IgD-negative memory B cell (primary cell): ENCODE measurements around the gene NELL1. TPM values are rescaled to one million over a fixed set of nuclear protein-coding genes. Genes with fewer than 3 reads are reported as not detected.

ENCODE experiments used
- H3K27ac Mint-ChIP-seq, 3 donors: one replicate each; pipeline ENCODE4 v1.8.0; 2020 to 2022; ENCODE audit warnings: mild to moderate bottlenecking in 3 of 3, mixed read lengths in 3 of 3, moderate library complexity in 1 of 3
- H3K27me3 Mint-ChIP-seq: one replicate; pipeline ENCODE4 v1.8.0; 2021; ENCODE audit warnings: mixed read lengths
- H3K36me3 Mint-ChIP-seq: one replicate; pipeline ENCODE4 v1.8.0; 2020; ENCODE audit warnings: mild to moderate bottlenecking, mixed read lengths
- H3K4me1 Mint-ChIP-seq, 3 donors: one replicate each; pipeline ENCODE4 v1.8.0; 2020 to 2022; ENCODE audit warnings: mixed read lengths in 3 of 3, mild to moderate bottlenecking in 1 of 3
- H3K4me3 Mint-ChIP-seq, 4 donors: one replicate each; pipeline ENCODE4 v1.8.0; 2020 to 2022; ENCODE audit warnings: mild to moderate bottlenecking in 4 of 4, mixed read lengths in 4 of 4, moderate library complexity in 3 of 4
- H3K9me3 Mint-ChIP-seq, 3 donors: one replicate each; pipeline ENCODE4 v1.8.0; 2020 to 2021; ENCODE audit warnings: mixed read lengths in 3 of 3, mild to moderate bottlenecking in 1 of 3
- polyA plus RNA-seq: library from polyadenylated mRNA; unstranded; fragments of 300-500 nt; fragmentation: Illumina TruSeq; gene quantifications from one replicate; pipeline ENCODE4 v1.2.3, GENCODE V29; 2021

Gene NELL1
- polyA plus RNA-seq, 1 donor from 2014 or later, result not detected

- Mint-ChIP-seq H3K9me3 (peaks cover 0 to 8% (median 3%) of the 10 kb centered on the region in 3 donors), H3K27ac (no peak overlapping the region), H3K36me3 (peaks cover 2% of the 10 kb centered on the region)
Observed at GRCh38 chr11:21472261-21472660, 802.9 kb downstream of the NELL1 start.

GRCh38 chr11:21474529-21474928 lies 805.1 kb downstream of the NELL1 start:
- peaks cover 0 to 12% (median 5%) of the 10 kb centered on the region in 3 donors for H3K9me3 Mint-ChIP-seq
- H3K27me3 Mint-ChIP-seq, result no peaks in the 10 kb centered on the region
- peaks cover 2% of the 10 kb centered on the region for H3K36me3 Mint-ChIP-seq
- no peaks in the 10 kb centered on the region for H3K4me1 Mint-ChIP-seq
- H3K27ac Mint-ChIP-seq, result no peak overlapping the region
- no peak overlapping the region for H3K4me3 Mint-ChIP-seq

More at GRCh38 chr11:21472261-21472660, 802.9 kb downstream of the NELL1 start:
- no peaks in the 10 kb centered on the region for H3K4me1 Mint-ChIP-seq
- no peak overlapping the region for H3K4me3 Mint-ChIP-seq
- no peaks in the 10 kb centered on the region for H3K27me3 Mint-ChIP-seq

GRCh38 chr11:21475276-21475675 lies 805.9 kb downstream of the NELL1 start:
- Mint-ChIP-seq H3K4me1 (no peaks in the 10 kb centered on the region), H3K27ac (no peak overlapping the region), H3K9me3 (peaks cover 0 to 10% (median 5%) of the 10 kb centered on the region in 3 donors), H3K36me3 (peaks cover 2% of the 10 kb centered on the region), H3K27me3 (no peaks in the 10 kb centered on the region), H3K4me3 (no peak overlapping the region)

GRCh38 chr11:21476588-21476987 lies 807.2 kb downstream of the NELL1 start:
- H3K9me3 Mint-ChIP-seq, result peaks cover 0 to 12% (median 5%) of the 10 kb centered on the region in 3 donors

GRCh38 chr11:21480240-21480639 lies 810.9 kb downstream of the NELL1 start:
- H3K27me3 Mint-ChIP-seq, result no peaks in the 10 kb centered on the region
- no peak overlapping the region for H3K4me3 Mint-ChIP-seq
- H3K36me3 Mint-ChIP-seq, result peaks cover 2% of the 10 kb centered on the region
- no peaks in the 10 kb centered on the region for H3K4me1 Mint-ChIP-seq
- peaks cover 0 to 12% (median 3%) of the 10 kb centered on the region in 3 donors for H3K9me3 Mint-ChIP-seq
- no peak overlapping the region for H3K27ac Mint-ChIP-seq

More at GRCh38 chr11:21476588-21476987, 807.2 kb downstream of the NELL1 start:
- Mint-ChIP-seq H3K36me3 (peaks cover 2% of the 10 kb centered on the region), H3K4me1 (no peaks in the 10 kb centered on the region), H3K27me3 (no peaks in the 10 kb centered on the region), H3K4me3 (no peak overlapping the region), H3K27ac (no peak overlapping the region)

- Mint-ChIP-seq H3K27ac (no peak overlapping the region), H3K4me3 (no peak overlapping the region), H3K9me3 (peaks cover 0 to 11% (median 3%) of the 10 kb centered on the region in 3 donors), H3K4me1 (no peaks in the 10 kb centered on the region), H3K27me3 (no peaks in the 10 kb centered on the region), H3K36me3 (peaks cover 2% of the 10 kb centered on the region)
Observed at GRCh38 chr11:21481255-21481654, 811.9 kb downstream of the NELL1 start.

- H3K27me3 Mint-ChIP-seq, result no peaks in the 10 kb centered on the region
- H3K9me3 Mint-ChIP-seq, result peaks cover 3 to 11% (median 4%) of the 10 kb centered on the region in 3 donors
- no peak overlapping the region for H3K27ac Mint-ChIP-seq
- no peaks in the 10 kb centered on the region for H3K36me3 Mint-ChIP-seq
- no peaks in the 10 kb centered on the region for H3K4me1 Mint-ChIP-seq
- no peak overlapping the region for H3K4me3 Mint-ChIP-seq
Observed at GRCh38 chr11:21484039-21484438, 814.7 kb downstream of the NELL1 start.

GRCh38 chr11:21485006-21485405 lies 815.6 kb downstream of the NELL1 start:
- Mint-ChIP-seq H3K27me3 (no peaks in the 10 kb centered on the region), H3K27ac (no peak overlapping the region), H3K4me1 (no peaks in the 10 kb centered on the region), H3K36me3 (no peaks in the 10 kb centered on the region), H3K4me3 (no peak overlapping the region), H3K9me3 (peaks cover 5 to 10% (median 10%) of the 10 kb centered on the region in 3 donors)

- Mint-ChIP-seq H3K9me3 (peaks cover 5 to 11% (median 10%) of the 10 kb centered on the region in 3 donors), H3K4me3 (no peak overlapping the region), H3K36me3 (no peaks in the 10 kb centered on the region), H3K27me3 (no peaks in the 10 kb centered on the region), H3K27ac (no peak overlapping the region), H3K4me1 (no peaks in the 10 kb centered on the region)
Observed at GRCh38 chr11:21485426-21485825, 816.0 kb downstream of the NELL1 start.

- peaks cover 5 to 16% (median 10%) of the 10 kb centered on the region in 3 donors for H3K9me3 Mint-ChIP-seq
- no peak overlapping the region for H3K27ac Mint-ChIP-seq
- no peaks in the 10 kb centered on the region for H3K36me3 Mint-ChIP-seq
- H3K4me1 Mint-ChIP-seq, result no peaks in the 10 kb centered on the region
- H3K27me3 Mint-ChIP-seq, result no peaks in the 10 kb centered on the region
- no peak overlapping the region for H3K4me3 Mint-ChIP-seq
Observed at GRCh38 chr11:21489416-21490115, 820.2 kb downstream of the NELL1 start.

- Mint-ChIP-seq H3K4me3 (no peak overlapping the region), H3K27me3 (no peaks in the 10 kb centered on the region), H3K4me1 (no peaks in the 10 kb centered on the region), H3K36me3 (no peaks in the 10 kb centered on the region), H3K27ac (no peak overlapping the region), H3K9me3 (peaks cover 3 to 12% (median 10%) of the 10 kb centered on the region in 3 donors)
Observed at GRCh38 chr11:21492931-21493330, 823.5 kb downstream of the NELL1 start.

GRCh38 chr11:21494946-21495345 lies 825.6 kb downstream of the NELL1 start:
- H3K4me3 Mint-ChIP-seq, result no peak overlapping the region
- peaks cover 1 to 6% (median 4%) of the 10 kb centered on the region in 3 donors for H3K9me3 Mint-ChIP-seq
- no peaks in the 10 kb centered on the region for H3K36me3 Mint-ChIP-seq
- H3K4me1 Mint-ChIP-seq, result no peaks in the 10 kb centered on the region
- no peak overlapping the region for H3K27ac Mint-ChIP-seq
- no peaks in the 10 kb centered on the region for H3K27me3 Mint-ChIP-seq

GRCh38 chr11:21495879-21496278 lies 826.5 kb downstream of the NELL1 start:
- Mint-ChIP-seq H3K27ac (no peak overlapping the region), H3K4me3 (no peak overlapping the region), H3K27me3 (no peaks in the 10 kb centered on the region), H3K36me3 (no peaks in the 10 kb centered on the region), H3K9me3 (peaks cover 0 to 5% (median 1%) of the 10 kb centered on the region in 3 donors), H3K4me1 (no peaks in the 10 kb centered on the region)

GRCh38 chr11:21501245-21501644 lies 831.9 kb downstream of the NELL1 start:
- no peaks in the 10 kb centered on the region for H3K4me1 Mint-ChIP-seq
- peaks cover 1 to 4% (median 1%) of the 10 kb centered on the region in 3 donors for H3K9me3 Mint-ChIP-seq
- no peak overlapping the region for H3K27ac Mint-ChIP-seq
- no peak overlapping the region for H3K4me3 Mint-ChIP-seq
- H3K36me3 Mint-ChIP-seq, result no peaks in the 10 kb centered on the region
- H3K27me3 Mint-ChIP-seq, result no peaks in the 10 kb centered on the region

- Mint-ChIP-seq H3K36me3 (no peaks in the 10 kb centered on the region), H3K4me3 (no peak overlapping the region), H3K4me1 (no peaks in the 10 kb centered on the region), H3K27ac (no peak overlapping the region), H3K27me3 (no peaks in the 10 kb centered on the region), H3K9me3 (peaks cover 0 to 4% (median 1%) of the 10 kb centered on the region in 3 donors)
Observed at GRCh38 chr11:21505070-21505469, 835.7 kb downstream of the NELL1 start.

GRCh38 chr11:21511835-21512440 lies 842.6 kb downstream of the NELL1 start:
- Mint-ChIP-seq H3K27ac (no peak overlapping the region), H3K9me3 (peaks cover 0 to 4% (median 0%) of the 10 kb centered on the region in 3 donors), H3K4me1 (no peaks in the 10 kb centered on the region), H3K4me3 (no peak overlapping the region), H3K27me3 (no peaks in the 10 kb centered on the region), H3K36me3 (no peaks in the 10 kb centered on the region)
